GM12891 (cell line): ENCODE measurements around the gene GDF10.

Experiments
- DNase-seq: peaks from one replicate; pipeline ENCODE4 v3.0.0; 2011; ENCODE audit warnings: low spot score; ENCODE audit not compliant: insufficient read length
- FAIRE-seq: peaks from 2 replicates; lab custom pipeline; 2011; peaks lifted over from hg19 to GRCh38; lab: Jason Lieb, UNC
- PAX5 ChIP-seq: IDR thresholded peaks from 2 replicates; pipeline ENCODE4 v1.6.1; 2011; ENCODE audit warnings: low read length, moderate library complexity, mild to moderate bottlenecking; ENCODE audit not compliant: insufficient read depth, severe bottlenecking
- POLR2A ChIP-seq: IDR thresholded peaks from 2 replicates; pipeline ENCODE4 v1.6.1; 2011; ENCODE audit warnings: low read depth, low read length, control low read depth
- POLR2AphosphoS5 ChIP-seq: IDR thresholded peaks from 2 replicates; pipeline ENCODE4 v1.6.1; 2011; ENCODE audit warnings: low read depth, low read length, control low read depth
- POU2F2 ChIP-seq: IDR thresholded peaks from 2 replicates; pipeline ENCODE4 v1.6.1; 2011; ENCODE audit warnings: low read depth, mild to moderate bottlenecking, control low read depth, low read length, moderate library complexity
- SPI1 ChIP-seq: IDR thresholded peaks from 2 replicates; pipeline ENCODE4 v1.6.1; 2011; ENCODE audit warnings: low read depth, low read length, control low read depth
- TAF1 ChIP-seq: IDR thresholded peaks from 2 replicates; pipeline ENCODE4 v1.6.1; 2011; ENCODE audit warnings: low read depth, low read length, control low read depth

Gene GDF10

DNA sequence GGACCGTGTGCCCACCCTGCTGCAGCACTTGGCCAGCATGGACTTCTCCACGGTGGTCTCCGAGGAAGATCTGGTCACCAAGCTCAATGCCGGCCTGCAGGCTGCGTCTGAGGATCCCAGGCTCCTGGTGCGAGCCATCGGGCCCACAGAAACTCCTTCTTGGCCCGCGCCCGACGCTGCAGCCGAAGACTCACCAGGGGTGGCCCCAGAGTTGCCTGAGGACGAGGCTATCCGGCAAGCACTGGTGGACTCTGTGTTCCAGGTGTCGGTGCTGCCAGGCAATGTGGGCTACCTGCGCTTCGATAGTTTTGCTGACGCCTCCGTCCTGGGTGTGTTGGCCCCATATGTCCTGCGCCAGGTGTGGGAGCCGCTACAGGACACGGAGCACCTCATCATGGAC, 49.5 kb downstream of the GDF10 start:
- no peak for TF ChIP-seq POU2F2
- no peak for TF ChIP-seq POLR2AphosphoS5
- TF ChIP-seq POLR2A: no peak
- TF ChIP-seq SPI1: no peak
- no peak for TF ChIP-seq PAX5
- no peak for TF ChIP-seq TAF1
- FAIRE-seq: no peak

DNA sequence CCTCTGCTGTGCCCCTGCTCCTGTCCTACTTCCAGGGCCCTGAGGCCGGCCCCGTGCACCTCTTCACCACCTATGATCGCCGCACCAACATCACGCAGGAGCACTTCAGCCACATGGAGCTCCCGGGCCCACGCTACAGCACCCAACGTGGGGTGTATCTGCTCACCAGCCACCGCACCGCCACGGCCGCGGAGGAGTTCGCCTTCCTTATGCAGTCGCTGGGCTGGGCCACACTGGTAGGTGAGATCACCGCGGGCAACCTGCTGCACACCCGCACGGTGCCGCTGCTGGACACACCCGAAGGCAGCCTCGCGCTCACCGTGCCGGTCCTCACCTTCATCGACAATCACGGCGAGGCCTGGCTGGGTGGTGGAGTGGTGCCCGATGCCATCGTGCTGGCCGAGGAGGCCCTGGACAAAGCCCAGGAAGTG, 50.0 kb downstream of the GDF10 start:
- DNase-seq: no peak
- TF ChIP-seq SPI1: no peak
- TF ChIP-seq POLR2A: no peak
- TF ChIP-seq TAF1: no peak
- no peak for TF ChIP-seq PAX5
- TF ChIP-seq POLR2AphosphoS5: no peak
- TF ChIP-seq POU2F2: no peak
- no peak for FAIRE-seq

More for the DNA sequence above, 49.5 kb downstream of the GDF10 start:
- DNase-seq: no peak

DNA sequence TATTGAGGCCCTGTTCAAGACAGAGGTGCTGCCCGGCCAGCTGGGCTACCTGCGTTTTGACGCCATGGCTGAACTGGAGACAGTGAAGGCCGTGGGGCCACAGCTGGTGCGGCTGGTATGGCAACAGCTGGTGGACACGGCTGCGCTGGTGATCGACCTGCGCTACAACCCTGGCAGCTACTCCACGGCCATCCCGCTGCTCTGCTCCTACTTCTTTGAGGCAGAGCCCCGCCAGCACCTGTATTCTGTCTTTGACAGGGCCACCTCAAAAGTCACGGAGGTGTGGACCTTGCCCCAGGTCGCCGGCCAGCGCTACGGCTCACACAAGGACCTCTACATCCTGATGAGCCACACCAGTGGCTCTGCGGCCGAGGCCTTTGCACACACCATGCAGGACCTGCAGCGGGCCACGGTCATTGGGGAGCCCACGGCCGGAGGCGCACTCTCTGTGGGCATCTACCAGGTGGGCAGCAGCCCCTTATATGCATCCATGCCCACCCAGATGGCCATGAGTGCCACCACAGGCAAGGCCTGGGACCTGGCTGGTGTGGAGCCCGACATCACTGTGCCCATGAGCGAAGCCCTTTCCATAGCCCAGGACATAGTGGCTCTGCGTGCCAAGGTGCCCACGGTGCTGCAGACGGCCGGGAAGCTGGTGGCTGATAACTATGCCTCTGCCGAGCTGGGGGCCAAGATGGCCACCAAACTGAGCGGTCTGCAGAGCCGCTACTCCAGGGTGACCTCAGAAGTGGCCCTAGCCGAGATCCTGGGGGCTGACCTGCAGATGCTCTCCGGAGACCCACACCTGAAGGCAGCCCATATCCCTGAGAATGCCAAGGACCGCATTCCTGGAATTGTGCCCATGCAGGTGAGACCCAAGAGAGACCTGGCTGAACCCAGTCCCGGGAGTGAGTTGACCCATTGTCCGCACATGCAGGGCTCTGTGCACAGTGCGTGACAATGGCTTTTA, 51.0 kb downstream of the GDF10 start:
- no peak for TF ChIP-seq POLR2AphosphoS5
- TF ChIP-seq PAX5: no peak
- no peak for TF ChIP-seq SPI1
- TF ChIP-seq TAF1: no peak
- TF ChIP-seq POLR2A: no peak
- no peak for TF ChIP-seq POU2F2
- FAIRE-seq (no peak), DNase-seq (no peak)

DNA sequence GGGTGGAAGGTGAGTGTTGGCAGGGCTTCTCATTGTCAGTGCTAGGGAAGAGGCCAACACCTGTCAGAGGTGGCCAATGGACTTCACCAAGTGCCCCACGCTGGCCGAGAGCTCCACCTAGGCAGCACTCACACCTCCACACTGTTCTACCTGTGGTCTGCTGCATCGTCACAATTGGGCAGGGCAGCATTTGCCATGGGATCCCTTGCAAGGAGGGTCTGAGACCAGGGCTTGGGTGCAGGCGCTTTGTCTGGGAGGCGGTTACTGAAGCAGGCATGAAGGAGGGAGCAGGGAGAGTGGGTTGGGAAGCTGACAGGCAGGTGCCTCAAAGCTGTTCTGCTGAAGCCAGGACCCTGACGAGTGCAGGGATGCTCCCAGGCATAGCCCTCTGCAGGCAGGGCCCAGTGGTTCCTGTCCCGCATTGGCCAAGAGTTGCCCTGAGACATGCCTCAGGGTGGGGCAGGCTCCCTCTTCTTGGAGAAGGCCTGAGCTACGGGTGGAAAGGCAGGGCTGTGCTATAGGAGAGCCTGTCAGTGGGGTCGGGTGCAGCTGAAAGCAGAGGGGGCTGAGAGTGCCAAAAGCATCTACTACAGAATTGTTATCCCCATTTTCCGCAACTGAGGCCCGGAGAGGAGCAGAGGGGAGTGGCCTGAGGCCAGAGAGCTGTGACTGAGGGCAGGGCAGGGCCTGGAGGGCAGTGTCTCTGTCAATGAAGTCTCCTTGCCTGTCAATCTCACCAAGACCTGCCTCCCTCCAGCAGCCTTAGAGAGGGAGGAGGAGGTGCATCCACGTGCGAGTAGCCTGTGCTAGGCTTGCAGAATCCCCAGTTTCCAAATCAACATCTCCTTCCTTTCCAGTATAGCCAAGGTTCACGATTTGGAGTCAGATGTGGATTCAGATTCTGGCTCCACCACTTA, 52.2 kb downstream of the GDF10 start:
- FAIRE-seq (no peak), DNase-seq (no peak)
- no peak for TF ChIP-seq PAX5
- no peak for TF ChIP-seq POU2F2
- no peak for TF ChIP-seq POLR2AphosphoS5
- TF ChIP-seq POLR2A: no peak
- no peak for TF ChIP-seq TAF1
- TF ChIP-seq SPI1: no peak

DNA sequence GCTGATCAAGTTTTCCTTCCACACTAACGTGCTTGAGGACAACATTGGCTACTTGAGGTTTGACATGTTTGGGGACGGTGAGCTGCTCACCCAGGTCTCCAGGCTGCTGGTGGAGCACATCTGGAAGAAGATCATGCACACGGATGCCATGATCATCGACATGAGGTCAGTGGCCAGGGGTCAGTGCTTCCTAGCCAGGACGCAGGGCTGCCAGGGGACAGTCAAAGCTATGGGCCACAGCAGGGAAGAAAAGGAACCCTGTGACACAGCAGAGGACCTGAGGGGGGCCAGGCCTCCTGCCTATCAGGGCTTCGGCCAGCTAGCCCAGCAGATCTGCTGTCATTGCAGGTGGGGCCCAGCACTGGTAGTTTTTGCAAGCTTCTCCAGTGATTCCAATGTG, 53.4 kb downstream of the GDF10 start:
- TF ChIP-seq POLR2AphosphoS5 (no peak), POLR2A (no peak), PAX5 (no peak), SPI1 (no peak), POU2F2 (no peak), TAF1 (no peak)
- DNase-seq: no peak
- FAIRE-seq: no peak

DNA sequence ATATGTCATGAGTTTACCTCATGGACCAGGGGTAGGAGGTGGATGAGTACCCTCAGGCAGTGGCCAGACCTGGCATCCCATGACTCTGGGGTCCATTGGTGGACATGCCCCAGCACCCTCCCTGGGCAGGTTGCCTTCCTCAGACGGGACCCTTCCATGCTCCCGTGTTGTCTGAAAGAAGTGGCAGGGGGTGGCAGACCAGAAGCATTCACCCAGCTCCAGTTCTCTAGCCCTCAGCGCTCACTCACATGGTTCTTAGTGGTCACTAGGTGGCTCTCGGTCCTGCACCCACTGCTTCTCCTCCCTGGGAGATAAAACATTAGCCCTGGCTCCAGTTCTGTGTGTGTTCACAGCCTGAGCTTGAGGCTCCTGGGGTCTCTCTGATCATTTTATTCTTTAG, 54.2 kb downstream of the GDF10 start:
- DNase-seq: no peak
- TF ChIP-seq POLR2A (no peak), TAF1 (no peak), POLR2AphosphoS5 (no peak), SPI1 (no peak), POU2F2 (no peak), PAX5 (no peak)
- FAIRE-seq: no peak

DNA sequence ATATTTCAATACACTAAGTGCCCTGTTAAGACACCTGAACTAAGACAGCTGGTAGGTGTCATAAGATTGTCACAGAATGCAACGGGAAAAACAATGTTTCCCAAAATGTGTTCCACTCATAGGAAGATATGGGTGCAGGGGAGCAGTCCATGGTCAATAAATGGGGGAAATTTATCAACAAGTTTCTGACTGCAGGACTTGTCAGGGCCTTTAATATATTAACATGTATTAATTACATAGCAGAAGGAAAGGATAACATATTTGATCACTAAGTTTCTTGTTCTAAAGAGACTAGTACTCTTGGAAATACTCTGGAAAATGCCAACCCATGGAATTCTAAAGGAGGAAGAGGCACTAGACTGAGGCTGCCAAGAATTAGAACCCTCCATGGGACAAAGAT, 54.9 kb downstream of the GDF10 start:
- no peak for FAIRE-seq
- TF ChIP-seq PAX5: no peak
- TF ChIP-seq SPI1: no peak
- no peak for TF ChIP-seq POLR2AphosphoS5
- no peak for TF ChIP-seq POLR2A
- TF ChIP-seq POU2F2: no peak
- no peak for TF ChIP-seq TAF1

DNA sequence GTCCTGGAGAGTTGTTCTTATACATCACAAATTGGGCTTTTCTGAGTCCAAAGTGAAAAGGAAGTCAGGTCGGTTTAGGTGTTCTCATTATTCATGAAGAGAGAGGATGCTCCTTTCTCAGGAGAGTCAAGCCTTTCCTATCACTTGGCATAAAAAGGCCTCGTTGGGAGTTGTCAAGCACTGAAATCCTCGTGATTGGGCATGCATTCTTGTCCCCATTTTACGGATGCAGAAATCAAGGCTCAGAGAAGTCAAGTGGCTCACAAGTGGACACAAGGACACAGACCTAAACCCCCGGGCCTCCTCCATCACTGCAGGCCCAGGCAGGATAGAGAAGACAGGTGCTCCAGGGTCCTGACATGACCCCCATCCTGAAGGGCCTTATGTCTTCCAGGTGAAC, 56.7 kb downstream of the GDF10 start:
- no peak for FAIRE-seq
- TF ChIP-seq SPI1 (no peak), PAX5 (no peak), TAF1 (no peak), POLR2A (no peak), POU2F2 (no peak), POLR2AphosphoS5 (no peak)

More for the DNA sequence above, 54.9 kb downstream of the GDF10 start:
- DNase-seq: no peak

DNA sequence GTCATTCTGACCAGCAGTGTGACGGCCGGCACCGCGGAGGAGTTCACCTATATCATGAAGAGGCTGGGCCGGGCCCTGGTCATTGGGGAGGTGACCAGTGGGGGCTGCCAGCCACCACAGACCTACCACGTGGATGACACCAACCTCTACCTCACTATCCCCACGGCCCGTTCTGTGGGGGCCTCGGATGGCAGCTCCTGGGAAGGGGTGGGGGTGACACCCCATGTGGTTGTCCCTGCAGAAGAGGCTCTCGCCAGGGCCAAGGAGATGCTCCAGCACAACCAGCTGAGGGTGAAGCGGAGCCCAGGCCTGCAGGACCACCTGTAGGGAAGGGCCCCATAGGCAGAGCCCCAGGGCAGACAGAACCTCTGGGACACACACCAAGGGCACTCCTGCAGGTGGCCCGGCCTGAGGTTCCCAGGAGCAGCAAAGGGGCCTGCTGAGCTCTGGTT, 57.2 kb downstream of the GDF10 start:
- DNase-seq: no peak
- FAIRE-seq: no peak
- TF ChIP-seq TAF1: no peak
- TF ChIP-seq POU2F2: no peak
- TF ChIP-seq SPI1: no peak
- no peak for TF ChIP-seq PAX5
- TF ChIP-seq POLR2A: no peak
- TF ChIP-seq POLR2AphosphoS5: no peak

More for the DNA sequence above, 56.7 kb downstream of the GDF10 start:
- DNase-seq: no peak
